Spinal cord (tissue), 10 donors: ENCODE data around the gene ZCWPW1. TPM values are rescaled to one million over a fixed set of nuclear protein-coding genes. Genes with fewer than 3 reads are reported as not detected.

Experiments
- DNase-seq, 6 donors: peaks; one replicate each; pipeline versions ENCODE4 v3.0.0 to v3.0.0-alpha.2; 2013 to 2015; ENCODE audit warnings: low spot score in 6 of 6, low read depth in 4 of 6
- H3K27ac ChIP-seq: one replicate; pipeline ENCODE4 v1.5.1; 2013; ENCODE audit warnings: low read depth, low read length, control low read depth
- H3K27me3 ChIP-seq: one replicate; pipeline ENCODE4 v1.6.1; 2013; ENCODE audit warnings: low read length; ENCODE audit not compliant: control insufficient read depth, insufficient read depth
- H3K36me3 ChIP-seq: one replicate; pipeline ENCODE4 v1.6.1; 2013; ENCODE audit warnings: low read length; ENCODE audit not compliant: control insufficient read depth, insufficient read depth
- H3K4me1 ChIP-seq: one replicate; pipeline ENCODE4 v1.6.1; 2013; ENCODE audit warnings: low read length; ENCODE audit not compliant: control insufficient read depth, insufficient read depth
- H3K4me3 ChIP-seq: one replicate; pipeline ENCODE4 v1.5.1; 2013; ENCODE audit warnings: low read depth, low read length, control low read depth
- H3K9me3 ChIP-seq: one replicate; pipeline ENCODE4 v1.6.1; 2013; ENCODE audit warnings: low read length; ENCODE audit not compliant: control insufficient read depth, insufficient read depth
- WGBS: methylation state at CpG from one replicate; pipeline ENCODE4 v1.1.5; 2013; ENCODE audit warnings: missing lambda C conversion rate; ENCODE audit not compliant: insufficient coverage; 5-methylcytosine and 5-hydroxymethylcytosine counted together
- polyA plus RNA-seq, 2 donors: library from polyadenylated mRNA; unstranded; fragments of 120-200 nt; gene quantifications; one replicate each; pipeline ENCODE4 v1.2.1, GENCODE V29; 2013; ENCODE audit not compliant: insufficient read length in 2 of 2
- total RNA-seq, 2 donors: library from RNA; depleted of rRNA in 1 of 2; stranded (reverse); fragments of 120-200 nt in 1 of 2; fragments of >200 nt in 1 of 2; gene quantifications; one replicate each; pipeline versions ENCODE4 v1.2.3 to v1.2.4, GENCODE V29; 2013 to 2014
- donor health status: healthy.

ZCWPW1 gene
- total and polyA plus RNA-seq, 4 donors = 5.1 to 8.0 (median 7.1) TPM

GRCh38 chr7:100351657-100352058 lies 76.8 kb downstream of the ZCWPW1 start:
- Histone ChIP-seq H3K27ac (no peak overlapping the region), H3K27me3 (no peaks in the 10 kb centered on the region), H3K4me3 (no peak overlapping the region), H3K4me1 (no peaks in the 10 kb centered on the region), H3K36me3 (peaks cover 92% of the 10 kb centered on the region), H3K9me3 (no peaks in the 10 kb centered on the region)
- no peak for DNase-seq
- 93% methylated on average over 4 of the region's 6 CpGs for WGBS

Other genes with a start within 250 kb of the ZCWPW1 start
- gene PVRIG, start 208.8 kb downstream of the ZCWPW1 start, total RNA-seq = not detected
- 10 to 100 TPM; 11.6 to 13.5 TPM for gene PVRIG, start 208.8 kb downstream of the ZCWPW1 start, polyA plus RNA-seq
- not detected for gene SPDYE3, start 121.0 kb downstream of the ZCWPW1 start, total RNA-seq
- 10 to 100 TPM in 1 of 2 donors, 1 to 10 TPM in 1; 8.8 to 16.0 TPM for gene SPDYE3, start 121.0 kb downstream of the ZCWPW1 start, polyA plus RNA-seq
- gene PILRB, start 70.6 kb downstream of the ZCWPW1 start, total RNA-seq = 10 to 100 TPM in 1 of 2 donors, 1 to 10 TPM in 1; 9.6 to 27.1 TPM
- 10 to 100 TPM; 37.6 to 50.2 TPM for gene PILRB, start 70.6 kb downstream of the ZCWPW1 start, polyA plus RNA-seq
- gene PILRA, start 55.2 kb downstream of the ZCWPW1 start, total RNA-seq = 1 to 10 TPM; 4.1 to 4.3 TPM
- gene PILRA, start 55.2 kb downstream of the ZCWPW1 start, polyA plus RNA-seq = 10 to 100 TPM in 1 of 2 donors, 1 to 10 TPM in 1; 6.6 to 10.6 TPM
- 10 to 100 TPM; 18.5 to 37.9 TPM for gene MEPCE, start 1.1 kb upstream of the ZCWPW1 start, total RNA-seq
- gene MEPCE, start 1.1 kb upstream of the ZCWPW1 start, polyA plus RNA-seq = 10 to 100 TPM; 40.1 to 41.8 TPM
- 10 to 100 TPM in 1 of 2 donors, 1 to 10 TPM in 1; 5.3 to 20.4 TPM for gene PPP1R35, start 7.8 kb upstream of the ZCWPW1 start, total RNA-seq
- 10 to 100 TPM; 17.2 to 24.4 TPM for gene PPP1R35, start 7.8 kb upstream of the ZCWPW1 start, polyA plus RNA-seq
- 1 to 10 TPM; 2.0 to 2.1 TPM for gene SPACDR, start 35.6 kb upstream of the ZCWPW1 start, total RNA-seq
- gene SPACDR, start 35.6 kb upstream of the ZCWPW1 start, polyA plus RNA-seq = 10 to 100 TPM in 1 of 2 donors, 1 to 10 TPM in 1; 6.5 to 12.0 TPM
- 100 to 1,000 TPM in 1 of 2 donors, 10 to 100 TPM in 1; 67.4 to 141 TPM for gene TSC22D4, start 50.5 kb upstream of the ZCWPW1 start, total RNA-seq
- gene TSC22D4, start 50.5 kb upstream of the ZCWPW1 start, polyA plus RNA-seq = 100 to 1,000 TPM; 326 to 376 TPM
- 10 to 100 TPM; 12.0 to 12.6 TPM for gene NYAP1, start 55.2 kb upstream of the ZCWPW1 start, total RNA-seq
- 10 to 100 TPM; 62.2 to 63.4 TPM for gene NYAP1, start 55.2 kb upstream of the ZCWPW1 start, polyA plus RNA-seq
- gene AGFG2, start 110.5 kb upstream of the ZCWPW1 start, total RNA-seq = 10 to 100 TPM; 10.6 to 16.1 TPM
- 10 to 100 TPM; 18.3 to 21.0 TPM for gene AGFG2, start 110.5 kb upstream of the ZCWPW1 start, polyA plus RNA-seq
- gene SAP25, start 145.2 kb upstream of the ZCWPW1 start, total RNA-seq = 1 to 10 TPM in 1 of 2 donors, not detected in 1; 1.9 TPM
- gene SAP25, start 145.2 kb upstream of the ZCWPW1 start, polyA plus RNA-seq = 1 to 10 TPM; 3.4 to 9.8 TPM
- gene LRCH4, start 157.4 kb upstream of the ZCWPW1 start, total RNA-seq = 10 to 100 TPM in 1 of 2 donors, 1 to 10 TPM in 1; 9.6 to 17.2 TPM
- gene LRCH4, start 157.4 kb upstream of the ZCWPW1 start, polyA plus RNA-seq = 10 to 100 TPM; 41.0 to 61.3 TPM
- 1 to 10 TPM in 1 of 2 donors, under 1 TPM in 1; 0.40 to 2.0 TPM for gene FBXO24, start 157.6 kb upstream of the ZCWPW1 start, total RNA-seq
- 1 to 10 TPM in 1 of 2 donors, under 1 TPM in 1; 0.95 to 2.6 TPM for gene FBXO24, start 157.6 kb upstream of the ZCWPW1 start, polyA plus RNA-seq
- gene PCOLCE, start 173.7 kb upstream of the ZCWPW1 start, total RNA-seq = 100 to 1,000 TPM in 1 of 2 donors, 10 to 100 TPM in 1; 71.6 to 201 TPM
- 100 to 1,000 TPM in 1 of 2 donors, 10 to 100 TPM in 1; 97.7 to 180 TPM for gene PCOLCE, start 173.7 kb upstream of the ZCWPW1 start, polyA plus RNA-seq
- gene MOSPD3, start 183.8 kb upstream of the ZCWPW1 start, total RNA-seq = 10 to 100 TPM in 1 of 2 donors, 1 to 10 TPM in 1; 8.9 to 15.2 TPM
- 10 to 100 TPM; 51.3 to 54.7 TPM for gene MOSPD3, start 183.8 kb upstream of the ZCWPW1 start, polyA plus RNA-seq
- 1 to 10 TPM; 3.7 to 7.0 TPM for gene TFR2, start 212.8 kb upstream of the ZCWPW1 start, total RNA-seq
- 10 to 100 TPM; 16.9 to 17.9 TPM for gene TFR2, start 212.8 kb upstream of the ZCWPW1 start, polyA plus RNA-seq
- 10 to 100 TPM; 16.5 to 35.2 TPM for gene ACTL6B, start 227.7 kb upstream of the ZCWPW1 start, total RNA-seq
- gene ACTL6B, start 227.7 kb upstream of the ZCWPW1 start, polyA plus RNA-seq = 10 to 100 TPM; 83.1 to 89.8 TPM
- 10 to 100 TPM; 74.9 to 89.9 TPM for gene GNB2, start 245.0 kb upstream of the ZCWPW1 start, total RNA-seq
- gene GNB2, start 245.0 kb upstream of the ZCWPW1 start, polyA plus RNA-seq = 100 to 1,000 TPM; 340 to 353 TPM